HEK293T (cell line): ENCODE measurements around the gene DNAJC1.

Experiments
- BHLHE40 ChIP-seq: fragments of 450-650 bp; IDR thresholded peaks from 2 replicates; pipeline ENCODE4 v1.6.1; 2016; ENCODE audit warnings: mild to moderate bottlenecking, moderate library complexity, borderline replicate concordance
- FOXA1 ChIP-seq: fragments of 450-650 bp; IDR thresholded peaks from 2 replicates; pipeline ENCODE4 v1.6.1; 2016; ENCODE audit warnings: mild to moderate bottlenecking
- L3MBTL2 ChIP-seq: fragments of 450-650 bp; conservative IDR thresholded peaks from 2 replicates; pipeline ENCODE4 v1.6.1; 2016; ENCODE audit warnings: mild to moderate bottlenecking
- SP1 ChIP-seq: fragments of 450-650 bp; IDR thresholded peaks from 2 replicates; pipeline ENCODE4 v1.6.1; 2017
- TARDBP ChIP-seq: fragments of 450-650 bp; IDR thresholded peaks from 2 replicates; pipeline ENCODE4 v1.6.1; 2016
- TF ChIP-seq, protein P1 (sequence below): fragments of 450-650 bp; IDR thresholded peaks from 2 replicates; pipeline ENCODE4 v1.6.1; 2016

DNA sequence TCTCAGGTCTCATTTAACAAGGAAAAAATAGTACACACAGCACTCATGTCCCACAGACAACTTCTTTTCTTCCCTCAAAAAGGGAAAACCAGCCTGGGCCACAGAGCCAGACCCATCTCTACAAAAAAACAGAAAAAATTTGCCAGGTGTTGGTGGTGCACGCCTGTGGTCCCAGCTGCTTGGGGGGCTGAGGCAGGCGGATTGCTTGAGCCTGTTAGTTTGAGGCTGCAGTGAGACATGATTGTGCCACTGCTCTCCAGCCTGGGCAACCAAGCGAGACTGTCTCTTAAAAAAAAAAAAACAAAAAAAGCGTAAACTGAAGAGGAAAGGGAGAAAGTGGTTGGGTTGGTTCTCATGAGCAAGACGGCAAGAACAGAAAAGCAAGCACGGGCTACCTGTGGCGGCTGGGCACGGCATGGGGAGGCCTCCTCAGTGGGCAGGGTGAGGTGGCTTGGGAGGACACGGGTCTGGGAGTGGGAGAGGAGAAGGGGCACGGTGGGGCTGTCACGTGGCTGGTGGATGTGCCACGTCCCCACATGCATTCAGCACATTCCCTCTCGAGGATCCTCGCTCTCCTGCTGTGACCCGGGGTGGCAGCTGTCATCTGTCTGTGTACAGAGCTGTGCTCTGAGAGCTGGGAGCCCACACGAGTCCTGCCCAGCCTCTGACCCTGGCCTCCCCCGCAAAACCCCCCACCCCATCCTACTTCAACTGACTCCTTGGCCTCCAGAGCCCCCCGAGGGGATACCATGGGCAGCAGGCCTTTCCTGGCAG is 249.8 kb downstream of the DNAJC1 start:
- TF ChIP-seq TARDBP (no peak), BHLHE40 (no peak), L3MBTL2 (no peak), SP1 (no peak), FOXA1 (no peak)
- TF ChIP-seq, protein P1, sequence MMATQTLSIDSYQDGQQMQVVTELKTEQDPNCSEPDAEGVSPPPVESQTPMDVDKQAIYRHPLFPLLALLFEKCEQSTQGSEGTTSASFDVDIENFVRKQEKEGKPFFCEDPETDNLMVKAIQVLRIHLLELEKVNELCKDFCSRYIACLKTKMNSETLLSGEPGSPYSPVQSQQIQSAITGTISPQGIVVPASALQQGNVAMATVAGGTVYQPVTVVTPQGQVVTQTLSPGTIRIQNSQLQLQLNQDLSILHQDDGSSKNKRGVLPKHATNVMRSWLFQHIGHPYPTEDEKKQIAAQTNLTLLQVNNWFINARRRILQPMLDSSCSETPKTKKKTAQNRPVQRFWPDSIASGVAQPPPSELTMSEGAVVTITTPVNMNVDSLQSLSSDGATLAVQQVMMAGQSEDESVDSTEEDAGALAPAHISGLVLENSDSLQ = no peak
